DND-41 (cell line): ENCODE data around the gene EPS15.

Experiments used
- EZH2 ChIP-seq: IDR thresholded peaks from 3 replicates; pipeline ENCODE4 v1.6.1; 2012; ENCODE audit warnings: borderline replicate concordance, low read depth, mild to moderate bottlenecking, moderate library complexity, low read length, inconsistent platforms; ENCODE audit not compliant: severe bottlenecking
- TF ChIP-seq, protein P1 (sequence below): IDR thresholded peaks from 2 replicates; pipeline ENCODE4 v1.5.1; 2012; ENCODE audit warnings: borderline replicate concordance, low read length, moderate library complexity, mild to moderate bottlenecking; ENCODE audit not compliant: poor library complexity, severe bottlenecking; ENCODE audit errors: extremely low read depth

DNA sequence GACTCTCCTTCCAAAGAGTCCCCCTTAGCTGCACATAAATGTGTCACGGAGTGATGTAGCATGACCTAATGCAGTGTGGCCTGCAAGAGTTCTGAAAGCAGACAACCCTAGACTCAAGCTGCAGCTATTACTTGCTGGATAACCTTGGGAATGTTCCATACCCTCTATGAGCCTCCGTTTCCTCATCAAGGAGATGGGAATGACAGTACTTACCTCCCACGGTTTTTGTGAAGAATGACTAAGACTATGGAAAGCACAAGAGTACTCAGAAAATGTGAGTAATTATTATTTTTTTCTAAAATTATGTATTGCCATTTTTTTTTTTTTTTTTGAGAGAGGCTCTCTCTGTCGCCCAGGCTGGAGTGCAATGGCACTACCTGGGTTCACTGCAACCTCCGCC is 191.7 kb downstream of the EPS15 start:
- TF ChIP-seq, protein P1, sequence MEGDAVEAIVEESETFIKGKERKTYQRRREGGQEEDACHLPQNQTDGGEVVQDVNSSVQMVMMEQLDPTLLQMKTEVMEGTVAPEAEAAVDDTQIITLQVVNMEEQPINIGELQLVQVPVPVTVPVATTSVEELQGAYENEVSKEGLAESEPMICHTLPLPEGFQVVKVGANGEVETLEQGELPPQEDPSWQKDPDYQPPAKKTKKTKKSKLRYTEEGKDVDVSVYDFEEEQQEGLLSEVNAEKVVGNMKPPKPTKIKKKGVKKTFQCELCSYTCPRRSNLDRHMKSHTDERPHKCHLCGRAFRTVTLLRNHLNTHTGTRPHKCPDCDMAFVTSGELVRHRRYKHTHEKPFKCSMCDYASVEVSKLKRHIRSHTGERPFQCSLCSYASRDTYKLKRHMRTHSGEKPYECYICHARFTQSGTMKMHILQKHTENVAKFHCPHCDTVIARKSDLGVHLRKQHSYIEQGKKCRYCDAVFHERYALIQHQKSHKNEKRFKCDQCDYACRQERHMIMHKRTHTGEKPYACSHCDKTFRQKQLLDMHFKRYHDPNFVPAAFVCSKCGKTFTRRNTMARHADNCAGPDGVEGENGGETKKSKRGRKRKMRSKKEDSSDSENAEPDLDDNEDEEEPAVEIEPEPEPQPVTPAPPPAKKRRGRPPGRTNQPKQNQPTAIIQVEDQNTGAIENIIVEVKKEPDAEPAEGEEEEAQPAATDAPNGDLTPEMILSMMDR, result no peak
- no peak for TF ChIP-seq EZH2
